Thoracic aorta (tissue), 2 donors: ENCODE measurements around the gene CDC37L1. TPM values are rescaled to one million over a fixed set of nuclear protein-coding genes. Genes with fewer than 3 reads are reported as not detected.

ENCODE experiments used
- ATAC-seq: fragments of 150-250 bp; one replicate; pipeline ENCODE4 v1.8.0; 2017; ENCODE audit warnings: low read depth; ENCODE audit not compliant: insufficient number of reproducible peaks, low FRiP score
- DNase-seq: peaks from one replicate; pipeline ENCODE4 v3.0.0-alpha.2; 2020; ENCODE audit warnings: low spot score
- H3K27ac ChIP-seq, 2 donors: fragments of 200-600 bp; sonication (generic); 1 replicate in 1 of 2; 2 replicates in 1 of 2; pipeline ENCODE4 v1.5.1; 2016; ENCODE audit warnings: mild to moderate bottlenecking in 2 of 2, moderate library complexity in 2 of 2
- H3K27me3 ChIP-seq: fragments of 200-600 bp; sonication (generic); replicated peaks from 2 replicates; pipeline ENCODE4 v1.6.0; 2016; ENCODE audit warnings: mild to moderate bottlenecking; ENCODE audit not compliant: insufficient read depth
- H3K36me3 ChIP-seq: fragments of 200-600 bp; sonication (generic); one replicate; pipeline ENCODE4 v1.5.1; 2016
- H3K4me1 ChIP-seq, 2 donors: fragments of 200-600 bp; sonication (generic); 1 replicate in 1 of 2; 2 replicates in 1 of 2; pipeline versions ENCODE4 v1.5.1 to v1.6.0; 2016; ENCODE audit warnings: low read depth in 2 of 2, mild to moderate bottlenecking in 1 of 2; ENCODE audit not compliant: control insufficient read depth in 1 of 2
- H3K4me3 ChIP-seq: fragments of 200-600 bp; sonication (generic); 2 replicates; pipeline ENCODE4 v1.5.1; 2016; ENCODE audit warnings: mild to moderate bottlenecking
- H3K9me3 ChIP-seq: fragments of 200-600 bp; sonication (generic); 2 replicates; pipeline ENCODE4 v1.5.1; 2016
- total RNA-seq, 2 donors: library from RNA; depleted of rRNA; stranded (reverse); fragments of >200 nt; gene quantifications; one replicate each; pipeline versions ENCODE4 v1.1.0 to v1.2.3, GENCODE V29; 2016
- TF ChIP-seq, protein P1 (sequence below): fragments of 200-600 bp; sonication (generic); IDR thresholded peaks from one replicate; pipeline ENCODE4 v1.5.1; 2019; ENCODE audit warnings: antibody characterized with exemption

CDC37L1 gene
- total RNA-seq, 2 donors from 2014 or later, result 22.5 to 46.2 TPM

DNA sequence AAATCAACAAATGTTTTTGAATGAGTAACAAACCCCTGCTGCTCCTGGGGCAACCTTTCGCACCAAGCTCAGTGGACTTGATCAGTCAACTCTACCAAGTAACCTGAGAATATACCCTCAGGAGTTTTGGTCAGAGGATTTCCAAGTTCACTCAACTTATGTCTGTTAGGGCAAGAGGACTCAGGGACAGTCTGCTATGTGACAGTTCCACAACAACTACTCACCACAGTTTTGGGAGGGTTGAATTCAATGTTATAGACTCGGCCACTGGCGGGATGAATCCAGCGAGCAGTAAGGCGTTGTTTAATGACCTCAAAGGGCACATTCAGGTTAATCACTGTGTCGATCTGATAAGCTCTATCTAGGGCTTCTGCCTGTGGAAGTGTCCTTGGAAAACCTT is 39.5 kb downstream of the CDC37L1 start:
- no peak for DNase-seq
- TF ChIP-seq, protein P1, sequence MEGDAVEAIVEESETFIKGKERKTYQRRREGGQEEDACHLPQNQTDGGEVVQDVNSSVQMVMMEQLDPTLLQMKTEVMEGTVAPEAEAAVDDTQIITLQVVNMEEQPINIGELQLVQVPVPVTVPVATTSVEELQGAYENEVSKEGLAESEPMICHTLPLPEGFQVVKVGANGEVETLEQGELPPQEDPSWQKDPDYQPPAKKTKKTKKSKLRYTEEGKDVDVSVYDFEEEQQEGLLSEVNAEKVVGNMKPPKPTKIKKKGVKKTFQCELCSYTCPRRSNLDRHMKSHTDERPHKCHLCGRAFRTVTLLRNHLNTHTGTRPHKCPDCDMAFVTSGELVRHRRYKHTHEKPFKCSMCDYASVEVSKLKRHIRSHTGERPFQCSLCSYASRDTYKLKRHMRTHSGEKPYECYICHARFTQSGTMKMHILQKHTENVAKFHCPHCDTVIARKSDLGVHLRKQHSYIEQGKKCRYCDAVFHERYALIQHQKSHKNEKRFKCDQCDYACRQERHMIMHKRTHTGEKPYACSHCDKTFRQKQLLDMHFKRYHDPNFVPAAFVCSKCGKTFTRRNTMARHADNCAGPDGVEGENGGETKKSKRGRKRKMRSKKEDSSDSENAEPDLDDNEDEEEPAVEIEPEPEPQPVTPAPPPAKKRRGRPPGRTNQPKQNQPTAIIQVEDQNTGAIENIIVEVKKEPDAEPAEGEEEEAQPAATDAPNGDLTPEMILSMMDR, result no peak
- peaks cover 19% of the 10 kb centered on the region for H3K36me3 ChIP-seq
- ATAC-seq, result no peak
- H3K27me3 ChIP-seq, result no peaks in the 10 kb centered on the region
- H3K27ac ChIP-seq, result no peak overlapping the region
- no peaks in the 10 kb centered on the region for H3K9me3 ChIP-seq
- no peak overlapping the region for H3K4me3 ChIP-seq
- H3K4me1 ChIP-seq, result no peaks in the 10 kb centered on the region

DNA sequence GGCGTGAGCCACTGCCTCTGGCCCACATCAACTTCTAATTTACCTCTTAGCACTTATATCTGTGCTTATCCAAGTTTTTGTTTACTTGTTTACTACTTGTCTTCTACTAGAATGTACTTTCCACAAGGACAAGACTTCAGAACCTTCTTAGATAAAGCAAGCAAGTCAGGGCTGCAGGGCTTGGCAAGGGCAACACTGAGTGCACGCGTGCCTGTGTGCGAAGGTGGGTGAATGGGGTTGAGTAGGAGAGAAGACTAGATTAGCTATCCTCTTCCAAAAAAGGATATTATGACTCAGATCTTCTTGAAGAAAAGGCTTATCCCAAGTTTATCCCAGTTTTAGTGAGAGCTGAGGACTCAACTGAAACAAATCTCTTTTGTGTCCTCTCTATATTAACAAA is 42.4 kb downstream of the CDC37L1 start:
- Histone ChIP-seq H3K27ac (no peak overlapping the region), H3K4me3 (no peak overlapping the region), H3K9me3 (no peaks in the 10 kb centered on the region), H3K36me3 (peaks cover 22% of the 10 kb centered on the region), H3K4me1 (no peaks in the 10 kb centered on the region), H3K27me3 (no peaks in the 10 kb centered on the region)
- ATAC-seq (no peak), DNase-seq (no peak)
- TF ChIP-seq, protein P1, result no peak

DNA sequence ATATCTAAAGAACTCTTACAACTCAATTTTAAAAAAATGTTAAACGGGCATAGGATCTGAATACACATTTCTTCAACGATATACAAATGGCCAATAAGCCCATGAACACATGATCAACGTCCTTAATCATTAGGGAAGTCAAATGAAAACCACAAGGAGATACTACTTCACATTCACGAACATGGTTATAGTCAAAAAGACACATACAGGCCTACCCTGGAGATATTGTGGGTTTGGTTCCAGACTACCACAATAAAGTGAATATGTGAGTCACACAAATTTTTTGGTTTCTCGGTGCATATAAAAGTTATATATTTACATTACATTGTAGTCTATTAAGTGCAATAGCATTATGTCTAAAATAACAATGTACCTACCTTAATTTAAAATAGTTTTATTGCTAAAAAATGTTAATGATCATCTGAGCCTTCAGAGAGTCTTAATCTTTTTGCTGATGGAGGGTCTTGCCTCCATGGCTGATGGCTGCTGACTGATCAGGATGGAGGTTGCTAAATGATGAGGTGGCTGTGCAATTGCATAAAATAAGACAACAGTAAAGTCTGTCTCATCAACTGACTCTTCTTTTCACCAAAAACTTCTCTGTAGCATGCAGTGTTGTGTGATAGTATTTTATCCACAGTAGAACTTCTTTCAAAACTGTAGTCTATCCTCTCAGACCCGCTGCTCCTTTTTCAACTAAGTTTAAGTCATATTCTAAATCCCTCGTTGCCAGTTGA is 46.5 kb downstream of the CDC37L1 start:
- no peak for ATAC-seq
- TF ChIP-seq, protein P1, result no peak
- H3K27ac ChIP-seq, result no peak overlapping the region
- no peaks in the 10 kb centered on the region for H3K4me1 ChIP-seq
- no peak for DNase-seq
- no peaks in the 10 kb centered on the region for H3K9me3 ChIP-seq
- no peaks in the 10 kb centered on the region for H3K27me3 ChIP-seq
- no peak overlapping the region for H3K4me3 ChIP-seq
- peaks cover 3% of the 10 kb centered on the region for H3K36me3 ChIP-seq

DNA sequence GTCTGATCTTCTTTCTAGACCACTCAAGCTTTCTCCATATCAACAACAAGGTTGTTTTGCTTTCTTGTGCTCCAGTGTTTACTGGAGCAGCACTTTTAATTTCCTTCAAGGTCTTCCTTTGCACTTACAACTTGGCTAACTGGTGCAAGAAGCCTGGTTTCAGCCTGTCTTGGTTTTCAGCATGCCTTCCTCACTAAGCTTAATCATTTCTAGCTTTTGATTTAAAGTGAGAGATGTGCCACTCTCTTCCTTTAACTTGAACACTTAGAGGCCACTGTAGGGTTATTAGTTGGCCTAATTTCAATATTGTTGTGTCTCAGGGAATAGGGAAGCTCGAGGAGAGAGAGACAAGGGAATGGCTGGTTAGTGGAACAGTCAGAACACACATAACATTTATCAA is 48.2 kb downstream of the CDC37L1 start:
- ATAC-seq, result no peak

DNA sequence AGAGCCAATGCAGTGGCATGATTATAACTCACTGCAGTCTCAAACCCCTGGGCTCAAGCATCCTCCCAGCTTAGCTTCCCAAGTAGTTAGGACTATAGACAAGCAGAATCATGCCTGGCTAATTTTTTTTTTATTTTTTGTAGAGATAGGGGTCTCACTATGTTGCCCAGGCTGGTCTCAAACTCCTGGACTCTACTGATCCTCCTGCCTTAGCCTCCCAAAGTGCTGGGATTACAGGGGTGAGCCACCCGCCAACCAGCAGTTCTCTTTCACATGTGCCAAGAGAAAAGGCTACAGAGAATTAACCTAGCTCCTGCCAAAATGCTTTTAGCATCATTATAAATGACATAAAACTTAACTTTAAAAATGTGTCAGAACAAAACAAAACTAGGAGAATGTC is 53.5 kb downstream of the CDC37L1 start:
- Histone ChIP-seq H3K36me3 (no peaks in the 10 kb centered on the region), H3K4me3 (no peak overlapping the region), H3K27me3 (no peaks in the 10 kb centered on the region), H3K9me3 (no peaks in the 10 kb centered on the region), H3K4me1 (no peaks in the 10 kb centered on the region), H3K27ac (no peak overlapping the region)
- ATAC-seq (no peak), DNase-seq (no peak)
- TF ChIP-seq, protein P1, result no peak

More for the DNA sequence above, 48.2 kb downstream of the CDC37L1 start:
- Histone ChIP-seq H3K27ac (no peak overlapping the region), H3K9me3 (no peaks in the 10 kb centered on the region), H3K4me1 (no peaks in the 10 kb centered on the region), H3K36me3 (peaks cover 3% of the 10 kb centered on the region), H3K27me3 (no peaks in the 10 kb centered on the region), H3K4me3 (no peak overlapping the region)
- TF ChIP-seq, protein P1, result no peak
- DNase-seq, result no peak
